Thyroid gland (tissue), 4 donors: ENCODE results near the gene SH3BP4. TPM values are rescaled to one million over a fixed set of nuclear protein-coding genes. Genes with fewer than 3 reads are reported as not detected.

Source experiments
- DNase-seq, 2 donors: peaks; one replicate each; pipeline ENCODE4 v3.0.0-alpha.2; 2019
- H3K27ac ChIP-seq, 3 donors: fragments of 200-600 bp; sonication (generic); 1 replicate in 2 of 3; 2 replicates in 1 of 3; pipeline ENCODE4 v1.5.1; 2016 to 2019; ENCODE audit warnings: mild to moderate bottlenecking in 1 of 3, moderate library complexity in 1 of 3
- H3K27me3 ChIP-seq: fragments of 200-600 bp; sonication (generic); one replicate; pipeline ENCODE4 v1.5.1; 2019
- H3K36me3 ChIP-seq, 2 donors: fragments of 200-600 bp; sonication (generic); one replicate each; pipeline ENCODE4 v1.5.1; 2016 to 2019
- H3K4me1 ChIP-seq, 2 donors: fragments of 200-600 bp; sonication (generic); one replicate each; pipeline ENCODE4 v1.5.1; 2017 to 2019
- H3K4me3 ChIP-seq, 3 donors: fragments of 200-600 bp; sonication (generic); replicated peaks in 1 of 3; 1 replicate in 2 of 3; 2 replicates in 1 of 3; pipeline ENCODE4 v1.5.1; 2016; ENCODE audit warnings: mild to moderate bottlenecking in 1 of 3
- H3K9me3 ChIP-seq: fragments of 200-600 bp; sonication (generic); one replicate; pipeline ENCODE4 v1.5.1; 2017
- POLR2A ChIP-seq, 2 donors: fragments of 450-650 bp; IDR thresholded peaks; one replicate each; pipeline ENCODE4 v1.6.1; 2017; ENCODE audit warnings: antibody characterized with exemption in 2 of 2, mild to moderate bottlenecking in 2 of 2, moderate library complexity in 1 of 2
- WGBS, 2 donors: methylation state at CpG; one replicate each; pipeline ENCODE4 v1.1.5; 2017; 5-methylcytosine and 5-hydroxymethylcytosine counted together
- intact Hi-C: fragments of 100-400 bp; cut with DNase I; formaldehyde crosslinking; loops from one replicate; pipeline ENCODE4 v1.15.1; 2023
- total RNA-seq, 4 donors: library from RNA; depleted of rRNA; stranded (reverse); fragments of >200 nt; gene quantifications; one replicate each; pipeline ENCODE4 v1.2.3, GENCODE V29; 2016
- TF ChIP-seq, protein P1 (sequence below), 6 experiments: fragments of 200-600 bp in 3 of 6; fragments of 450-650 bp in 3 of 6; sonication (generic) in 3 of 6; IDR thresholded peaks; one replicate each; pipeline ENCODE4 v1.5.1; 2016 to 2019; ENCODE audit warnings: antibody characterized with exemption in 6 of 6, mild to moderate bottlenecking in 2 of 6, inconsistent platforms in 1 of 6, moderate library complexity in 1 of 6

The SH3BP4 gene
- total RNA-seq, 4 donors from 2014 or later: 36.9 to 64.6 (median 47.9) TPM

DNA sequence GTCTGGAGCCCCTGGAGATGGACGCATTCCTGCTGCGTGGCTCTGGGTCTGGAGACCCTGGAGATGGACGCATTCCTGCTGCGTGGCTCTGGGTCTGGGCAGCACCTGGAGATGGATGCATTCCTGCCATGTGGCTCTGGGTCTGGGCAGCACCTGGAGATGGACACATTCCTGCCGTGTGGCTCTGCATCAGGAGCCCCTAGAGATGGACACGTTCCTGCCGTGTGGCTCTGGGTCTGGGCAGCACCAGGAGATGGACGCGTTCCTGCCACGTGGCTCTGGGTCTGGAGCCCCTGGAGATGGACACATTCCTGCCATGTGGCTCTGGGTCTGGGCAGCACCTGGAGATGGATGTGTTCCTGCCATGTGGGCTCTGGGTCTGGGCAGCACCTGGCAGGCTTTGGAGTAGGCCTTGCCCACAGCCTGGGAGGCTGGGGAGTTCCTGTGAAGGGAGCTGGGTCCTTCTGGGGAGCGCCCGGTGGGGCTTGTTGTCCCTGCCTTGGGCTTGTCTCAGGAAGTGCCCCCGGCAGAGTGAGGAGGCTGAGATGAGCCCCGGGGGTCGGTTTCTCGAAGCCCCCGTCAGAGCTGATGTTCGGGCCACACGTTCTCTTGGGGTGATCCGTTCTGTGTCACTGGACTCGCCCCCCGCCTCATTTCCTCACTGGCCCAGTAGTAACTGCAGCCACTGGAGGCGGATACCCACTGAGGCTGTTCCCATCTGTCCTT, 41.0 kb downstream of the SH3BP4 start:
- no peak overlapping the region for H3K27ac ChIP-seq
- peaks cover 23 to 31% of the 10 kb centered on the region in 2 donors for H3K4me1 ChIP-seq
- intact Hi-C loops: no loop called here
- H3K36me3 ChIP-seq: peaks cover 0 to 5% of the 10 kb centered on the region in 2 donors
- WGBS, 2 donors: 96 to 98% methylated on average over 16 to 23 of the region's 23 CpGs
- DNase-seq: no peak
- no peak overlapping the region for H3K4me3 ChIP-seq
- H3K27me3 ChIP-seq: no peaks in the 10 kb centered on the region
- no peaks in the 10 kb centered on the region for H3K9me3 ChIP-seq
- no peak for TF ChIP-seq POLR2A (IDR thresholded peaks at IDR 0.05)
- TF ChIP-seq, protein P1, sequence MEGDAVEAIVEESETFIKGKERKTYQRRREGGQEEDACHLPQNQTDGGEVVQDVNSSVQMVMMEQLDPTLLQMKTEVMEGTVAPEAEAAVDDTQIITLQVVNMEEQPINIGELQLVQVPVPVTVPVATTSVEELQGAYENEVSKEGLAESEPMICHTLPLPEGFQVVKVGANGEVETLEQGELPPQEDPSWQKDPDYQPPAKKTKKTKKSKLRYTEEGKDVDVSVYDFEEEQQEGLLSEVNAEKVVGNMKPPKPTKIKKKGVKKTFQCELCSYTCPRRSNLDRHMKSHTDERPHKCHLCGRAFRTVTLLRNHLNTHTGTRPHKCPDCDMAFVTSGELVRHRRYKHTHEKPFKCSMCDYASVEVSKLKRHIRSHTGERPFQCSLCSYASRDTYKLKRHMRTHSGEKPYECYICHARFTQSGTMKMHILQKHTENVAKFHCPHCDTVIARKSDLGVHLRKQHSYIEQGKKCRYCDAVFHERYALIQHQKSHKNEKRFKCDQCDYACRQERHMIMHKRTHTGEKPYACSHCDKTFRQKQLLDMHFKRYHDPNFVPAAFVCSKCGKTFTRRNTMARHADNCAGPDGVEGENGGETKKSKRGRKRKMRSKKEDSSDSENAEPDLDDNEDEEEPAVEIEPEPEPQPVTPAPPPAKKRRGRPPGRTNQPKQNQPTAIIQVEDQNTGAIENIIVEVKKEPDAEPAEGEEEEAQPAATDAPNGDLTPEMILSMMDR (IDR thresholded peaks at IDR 0.05): no peak

DNA sequence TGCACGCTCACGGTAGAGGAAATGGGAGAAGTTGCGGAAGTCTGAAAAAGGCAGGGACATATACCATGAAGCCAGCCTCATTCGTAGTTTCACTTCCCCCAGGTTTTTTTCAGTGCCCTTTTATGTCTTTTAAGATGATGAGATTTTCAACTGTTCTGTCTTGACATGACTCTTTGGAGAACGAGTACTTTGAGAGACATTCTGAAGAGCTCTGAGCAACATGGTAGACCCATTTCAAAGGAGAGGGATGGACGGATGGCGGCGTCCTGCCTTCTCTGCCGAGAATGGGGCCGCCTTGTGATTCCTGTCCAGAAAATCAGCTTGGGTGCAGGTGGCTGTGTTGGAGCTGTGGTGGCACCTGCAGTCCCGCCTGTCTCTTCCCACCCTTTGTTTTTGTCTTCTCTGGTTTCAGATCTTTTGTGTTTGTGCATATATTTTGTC, 41.7 kb downstream of the SH3BP4 start:
- Histone ChIP-seq H3K27ac (no peak overlapping the region), H3K27me3 (no peaks in the 10 kb centered on the region), H3K4me1 (peaks cover 21 to 29% of the 10 kb centered on the region in 2 donors), H3K36me3 (peaks cover 0 to 5% of the 10 kb centered on the region in 2 donors), H3K9me3 (no peaks in the 10 kb centered on the region), H3K4me3 (no peak overlapping the region)
- intact Hi-C loops: no loop called here
- no peak for DNase-seq
- TF ChIP-seq, protein P1 (IDR thresholded peaks at IDR 0.05): no peak
- no peak for TF ChIP-seq POLR2A (IDR thresholded peaks at IDR 0.05)
- 90% methylated on average over 11 of the region's 11 CpGs for WGBS, 2 donors

DNA sequence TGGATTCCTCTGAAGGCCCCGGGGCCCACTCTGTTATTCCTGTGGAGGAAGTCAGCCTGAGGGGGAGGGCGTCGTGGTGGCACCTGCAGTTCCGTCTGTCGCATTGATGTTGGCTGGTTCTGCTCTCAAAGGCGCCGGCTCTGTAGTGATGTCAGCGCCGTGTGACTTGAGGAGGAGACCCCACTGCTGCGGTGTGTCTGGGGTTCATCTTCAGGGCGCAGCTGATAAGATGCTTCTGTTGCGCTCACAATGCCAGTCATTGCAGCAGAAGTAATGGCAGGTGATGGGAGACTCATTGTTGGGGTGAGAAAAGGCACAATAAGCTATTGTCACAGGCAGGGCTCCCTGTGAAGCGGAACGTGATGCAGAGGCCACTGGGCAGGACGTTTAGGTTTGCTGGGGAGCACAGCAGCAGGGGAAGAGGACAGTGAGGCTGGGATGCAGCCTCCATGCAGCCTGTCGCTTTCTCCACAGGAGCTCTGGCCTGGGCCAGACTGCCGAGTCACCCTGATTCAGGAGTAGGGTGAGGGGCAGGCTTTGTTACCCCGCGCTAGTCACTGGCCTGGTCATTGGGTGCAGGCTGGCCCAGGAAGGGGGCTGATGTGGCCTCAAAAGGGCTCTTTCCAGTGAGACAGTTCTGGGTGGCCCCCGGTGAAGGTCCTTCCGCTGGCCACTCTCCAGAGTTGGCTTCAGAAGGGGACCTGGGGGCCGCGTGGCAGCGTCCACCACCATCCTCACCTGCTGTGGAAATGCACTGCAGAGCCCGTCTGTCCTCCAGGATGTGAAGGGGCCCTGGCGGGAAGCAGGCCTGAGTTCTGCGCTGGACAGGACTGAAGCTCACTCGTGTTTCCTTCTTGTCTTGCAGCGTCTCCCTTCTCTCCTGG, 42.9 kb downstream of the SH3BP4 start:
- peaks cover 13 to 18% of the 10 kb centered on the region in 2 donors for H3K4me1 ChIP-seq
- no peak overlapping the region for H3K27ac ChIP-seq
- WGBS, 2 donors: 84 to 86% methylated on average over 17 to 24 of the region's 29 CpGs
- peaks cover 0 to 5% of the 10 kb centered on the region in 2 donors for H3K36me3 ChIP-seq
- H3K4me3 ChIP-seq: no peak overlapping the region
- H3K27me3 ChIP-seq: no peaks in the 10 kb centered on the region
- DNase-seq: no peak
- no peaks in the 10 kb centered on the region for H3K9me3 ChIP-seq
- intact Hi-C loops: no loop called here
- no peak for TF ChIP-seq POLR2A (IDR thresholded peaks at IDR 0.05)
- TF ChIP-seq, protein P1 (IDR thresholded peaks at IDR 0.05): no peak

DNA sequence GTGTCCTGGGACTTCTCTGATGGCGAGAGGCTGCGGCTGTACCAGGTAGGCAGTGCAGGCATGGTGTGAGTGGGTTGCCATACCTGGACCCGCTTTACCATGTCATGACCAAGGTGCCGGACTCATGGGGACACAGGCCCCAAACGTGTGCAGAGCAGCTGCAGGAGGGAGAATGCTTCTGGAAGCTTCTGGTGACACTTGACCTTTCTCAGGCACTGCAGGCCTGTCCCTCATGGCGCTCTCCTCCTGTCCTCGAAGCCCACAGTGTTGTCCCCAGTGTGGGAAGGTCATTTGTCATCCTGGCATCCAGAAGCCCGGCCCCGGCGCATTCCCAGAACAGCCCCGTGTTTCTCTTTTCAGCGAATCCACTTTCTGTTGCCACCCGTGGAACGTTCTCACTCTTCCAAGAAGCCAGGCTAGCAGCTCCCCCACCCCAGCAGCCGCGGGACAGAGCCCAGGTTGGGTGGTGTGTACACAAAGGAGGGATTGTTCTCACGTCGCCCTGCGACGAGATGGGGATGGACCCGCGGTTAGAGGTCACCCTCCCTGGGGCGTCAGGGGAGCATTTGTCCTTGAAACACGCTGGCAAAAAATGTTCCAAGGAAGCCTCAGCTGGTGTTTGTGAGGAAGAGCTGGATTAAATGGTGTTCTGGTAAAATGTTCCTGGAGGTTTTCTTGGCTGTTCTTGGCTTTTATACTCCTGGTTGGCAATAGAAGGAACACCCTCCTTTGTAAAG, 43.7 kb downstream of the SH3BP4 start:
- TF ChIP-seq, protein P1 (IDR thresholded peaks at IDR 0.05): no peak
- no peak for TF ChIP-seq POLR2A (IDR thresholded peaks at IDR 0.05)
- intact Hi-C loops: no loop called here
- Histone ChIP-seq H3K27ac (no peak overlapping the region), H3K4me1 (peaks cover 5 to 10% of the 10 kb centered on the region in 2 donors), H3K4me3 (no peak overlapping the region), H3K27me3 (no peaks in the 10 kb centered on the region), H3K9me3 (no peaks in the 10 kb centered on the region), H3K36me3 (peaks cover 0 to 5% of the 10 kb centered on the region in 2 donors)
- no peak for DNase-seq
- WGBS, 2 donors: 89 to 93% methylated on average over 15 to 24 of the region's 24 CpGs
